GM18498 (cell line): ENCODE measurements around the gene BICC1.

Experiments
- ATAC-seq: cut with Tn5 transposase; IDR thresholded peaks from one replicate; pipeline ENCODE4 v1.9.1; 2021; ENCODE audit warnings: mild to moderate bottlenecking, moderate library complexity; ENCODE audit not compliant: unreplicated experiment

BICC1 gene, protein sequence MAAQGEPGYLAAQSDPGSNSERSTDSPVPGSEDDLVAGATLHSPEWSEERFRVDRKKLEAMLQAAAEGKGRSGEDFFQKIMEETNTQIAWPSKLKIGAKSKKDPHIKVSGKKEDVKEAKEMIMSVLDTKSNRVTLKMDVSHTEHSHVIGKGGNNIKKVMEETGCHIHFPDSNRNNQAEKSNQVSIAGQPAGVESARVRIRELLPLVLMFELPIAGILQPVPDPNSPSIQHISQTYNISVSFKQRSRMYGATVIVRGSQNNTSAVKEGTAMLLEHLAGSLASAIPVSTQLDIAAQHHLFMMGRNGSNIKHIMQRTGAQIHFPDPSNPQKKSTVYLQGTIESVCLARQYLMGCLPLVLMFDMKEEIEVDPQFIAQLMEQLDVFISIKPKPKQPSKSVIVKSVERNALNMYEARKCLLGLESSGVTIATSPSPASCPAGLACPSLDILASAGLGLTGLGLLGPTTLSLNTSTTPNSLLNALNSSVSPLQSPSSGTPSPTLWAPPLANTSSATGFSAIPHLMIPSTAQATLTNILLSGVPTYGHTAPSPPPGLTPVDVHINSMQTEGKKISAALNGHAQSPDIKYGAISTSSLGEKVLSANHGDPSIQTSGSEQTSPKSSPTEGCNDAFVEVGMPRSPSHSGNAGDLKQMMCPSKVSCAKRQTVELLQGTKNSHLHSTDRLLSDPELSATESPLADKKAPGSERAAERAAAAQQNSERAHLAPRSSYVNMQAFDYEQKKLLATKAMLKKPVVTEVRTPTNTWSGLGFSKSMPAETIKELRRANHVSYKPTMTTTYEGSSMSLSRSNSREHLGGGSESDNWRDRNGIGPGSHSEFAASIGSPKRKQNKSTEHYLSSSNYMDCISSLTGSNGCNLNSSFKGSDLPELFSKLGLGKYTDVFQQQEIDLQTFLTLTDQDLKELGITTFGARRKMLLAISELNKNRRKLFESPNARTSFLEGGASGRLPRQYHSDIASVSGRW

DNA sequence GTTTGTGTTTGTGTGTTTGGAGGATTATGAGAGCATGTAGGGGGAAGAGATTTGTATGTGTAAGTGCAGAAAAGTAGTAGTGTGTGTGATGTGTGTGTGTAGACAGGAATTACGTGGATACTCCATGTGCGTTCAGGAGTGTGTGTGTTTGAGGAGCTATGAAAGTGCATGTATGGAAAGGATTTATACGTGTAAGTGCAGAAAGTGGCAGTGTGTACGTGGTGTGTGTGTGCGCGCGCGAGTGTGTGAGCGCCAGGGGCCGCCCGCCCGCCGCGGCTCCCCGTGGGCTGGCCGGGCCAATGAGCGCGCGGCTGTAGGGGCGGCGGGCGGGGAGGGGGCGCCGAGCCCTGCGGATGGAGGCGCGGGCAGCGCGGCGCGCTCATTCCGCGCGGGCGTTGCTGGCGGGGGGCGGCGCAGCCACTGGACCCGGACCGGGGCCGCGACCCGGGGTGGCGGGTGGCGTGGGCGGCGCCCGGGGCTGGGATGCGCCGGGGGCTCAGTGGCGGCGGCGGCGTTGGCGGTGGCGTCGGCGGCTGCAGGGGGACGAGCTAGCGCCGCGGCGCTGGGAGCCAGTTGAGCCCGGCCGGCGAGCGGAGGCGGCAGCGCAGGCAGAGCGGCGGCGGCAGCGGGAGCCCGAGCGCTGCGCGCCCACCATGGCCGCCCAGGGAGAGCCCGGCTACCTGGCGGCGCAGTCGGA lies at the start of gene BICC1:
Gene BICC1 (plus strand): TSS at position 382 of the 697 bp plus-strand sequence. CDS start 272 bp downstream, at position 654.
- ATAC-seq: peak; percentile 55

DNA sequence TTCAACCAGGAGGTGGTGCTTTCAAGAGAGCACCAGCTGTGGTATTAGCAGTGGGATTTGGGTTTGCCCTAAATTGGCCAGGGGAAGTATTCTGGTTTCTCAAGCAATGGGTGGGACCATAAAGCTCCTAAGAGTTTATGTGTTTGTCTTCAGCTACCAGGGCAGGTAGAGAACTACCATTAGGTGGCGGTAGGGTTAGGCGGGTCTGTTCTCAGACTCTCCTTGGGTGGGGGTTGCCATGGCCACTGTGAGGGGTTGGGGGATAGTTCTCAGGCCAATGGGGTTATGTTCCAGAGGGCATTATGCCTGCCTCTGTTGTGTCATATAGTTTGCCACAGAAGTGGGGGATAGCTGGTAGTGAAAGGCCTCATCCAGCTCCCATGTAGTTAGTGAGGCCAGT lies 47.7 kb upstream of the BICC1 start:
- ATAC-seq: no peak

DNA sequence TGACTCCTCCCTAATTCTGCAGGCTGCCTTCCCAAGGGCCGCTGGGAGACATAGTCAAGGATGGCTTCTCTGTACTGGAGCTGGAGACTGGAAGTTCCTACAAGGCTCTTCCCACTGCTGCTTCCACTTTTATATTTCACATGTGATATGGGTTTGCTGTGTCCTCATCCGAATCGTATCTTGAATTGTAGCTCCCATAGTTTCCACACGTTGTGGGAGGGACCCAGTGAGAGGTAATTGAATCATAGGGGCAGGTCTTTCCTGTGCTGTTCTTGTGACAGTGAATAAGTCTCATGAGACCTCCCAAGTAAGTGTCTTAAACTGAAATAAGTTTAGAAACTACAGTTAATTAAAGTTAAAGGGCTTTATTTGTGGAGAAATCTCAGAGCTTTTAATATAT lies 47.0 kb upstream of the BICC1 start:
- no peak for ATAC-seq

DNA sequence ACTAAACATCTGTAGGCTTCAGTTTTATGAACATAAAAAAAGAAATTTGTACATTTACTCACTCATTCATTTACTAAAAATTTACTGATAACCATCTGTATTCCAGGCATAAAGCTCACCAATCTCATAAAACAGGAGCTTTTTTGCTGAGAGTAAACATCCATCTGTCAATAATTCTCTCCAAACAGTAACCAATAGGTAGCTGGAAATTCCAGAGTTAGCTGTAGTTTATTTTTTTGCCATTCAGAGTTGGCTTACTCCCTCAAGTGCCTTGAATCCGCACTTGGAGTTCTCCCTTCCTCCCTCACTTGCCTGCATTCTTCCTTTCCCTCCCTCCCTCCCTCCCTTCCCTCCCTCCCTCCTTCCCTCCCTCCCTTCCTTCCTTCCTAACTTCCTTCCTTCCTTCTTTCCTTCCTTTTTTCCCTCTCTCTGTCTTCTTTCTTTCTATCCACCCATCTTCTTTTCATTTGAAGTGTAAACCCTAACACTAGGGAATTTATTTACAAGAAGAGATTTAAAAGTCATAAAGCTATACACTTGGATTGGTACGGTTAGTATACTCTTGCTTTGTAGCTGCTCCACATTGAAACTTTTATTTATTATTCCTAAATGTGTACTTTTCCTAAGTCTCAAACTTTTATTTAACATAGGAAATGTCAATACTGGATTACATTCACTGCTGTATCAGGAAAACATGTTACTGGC lies 44.6 kb upstream of the BICC1 start:
- no peak for ATAC-seq

DNA sequence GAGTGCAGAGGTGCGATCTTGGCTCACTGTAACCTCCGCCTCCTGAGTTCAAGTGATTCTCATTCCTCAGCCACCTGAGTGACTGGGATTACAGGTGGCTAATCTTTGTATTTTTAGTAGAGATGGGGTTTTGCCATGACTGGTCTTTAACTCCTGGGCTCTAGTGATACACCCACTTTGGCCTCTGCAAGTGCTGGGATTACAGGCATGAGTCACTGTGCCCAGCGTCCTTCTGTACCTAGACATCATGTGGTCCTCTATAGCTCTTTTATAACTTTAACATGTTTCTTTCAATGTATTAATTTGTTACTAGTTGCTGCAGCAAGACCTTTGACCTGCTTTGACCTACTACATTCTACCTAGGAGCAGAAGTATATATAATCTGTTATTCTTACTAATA lies 38.7 kb upstream of the BICC1 start:
- ATAC-seq: no peak

DNA sequence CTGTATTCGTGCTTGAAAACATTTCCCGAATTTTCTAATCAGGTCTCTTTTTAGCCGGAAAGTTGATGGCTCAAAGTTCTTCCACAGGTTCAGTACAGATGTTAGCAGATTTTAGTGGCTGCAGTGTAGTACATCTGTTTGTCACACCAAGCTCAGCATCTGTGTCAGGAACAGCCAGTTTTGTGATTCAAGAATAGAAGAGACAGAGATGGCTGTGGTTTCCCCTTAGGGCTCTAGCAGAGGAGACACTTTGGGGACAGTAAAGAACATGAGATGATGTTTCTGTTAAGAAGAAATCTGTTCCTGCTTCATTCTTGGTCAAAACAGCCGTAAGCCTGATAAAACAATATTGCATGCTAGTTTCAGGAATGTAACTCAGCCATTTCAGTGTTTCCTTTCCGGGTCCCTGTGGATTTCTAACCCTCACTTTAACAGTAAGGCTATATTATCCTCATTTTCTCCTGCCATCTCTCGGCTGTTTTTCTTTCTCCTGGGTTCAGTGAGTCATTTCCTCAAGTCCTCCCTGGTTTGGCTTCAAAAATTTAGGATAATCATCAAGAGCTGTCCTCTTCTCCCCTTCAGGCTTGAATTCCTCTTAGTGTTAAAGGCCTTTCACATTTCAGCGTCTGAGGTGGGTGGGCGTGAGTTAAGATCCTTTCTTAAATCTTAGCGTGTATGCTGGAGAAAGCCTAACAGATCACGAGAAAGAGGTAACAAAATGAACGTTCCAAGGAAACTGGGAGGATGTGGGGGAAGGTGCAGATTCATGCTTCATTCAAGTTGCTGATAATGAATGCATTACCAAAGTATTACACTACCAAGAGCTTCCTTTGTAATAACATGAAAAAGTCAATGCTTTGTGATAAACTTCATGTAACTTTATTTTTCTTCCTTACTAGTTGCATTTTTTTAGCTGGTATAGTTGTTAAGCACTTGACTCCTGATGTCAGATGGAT lies 37.1 kb upstream of the BICC1 start:
- ATAC-seq: no peak

DNA sequence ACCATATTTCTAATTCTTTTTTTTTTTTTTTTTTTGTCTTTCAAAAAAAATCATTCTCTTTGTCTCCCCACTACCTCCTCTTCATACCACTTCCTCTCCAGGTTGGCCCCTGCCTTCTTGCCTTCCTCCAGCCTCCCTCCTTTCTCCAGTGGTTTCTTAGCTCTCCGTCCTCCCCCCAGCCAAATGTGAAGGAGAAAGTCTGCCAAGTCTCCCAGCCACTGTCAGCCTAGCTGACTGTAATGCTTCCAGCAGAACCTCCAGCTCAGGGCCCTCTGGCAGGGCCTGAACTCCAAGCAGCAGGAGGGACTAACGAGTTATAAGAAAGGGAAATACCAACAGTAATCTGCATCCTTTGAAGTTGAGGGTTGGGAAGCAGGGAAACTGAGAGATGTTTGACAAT lies 35.5 kb upstream of the BICC1 start:
- ATAC-seq: no peak

DNA sequence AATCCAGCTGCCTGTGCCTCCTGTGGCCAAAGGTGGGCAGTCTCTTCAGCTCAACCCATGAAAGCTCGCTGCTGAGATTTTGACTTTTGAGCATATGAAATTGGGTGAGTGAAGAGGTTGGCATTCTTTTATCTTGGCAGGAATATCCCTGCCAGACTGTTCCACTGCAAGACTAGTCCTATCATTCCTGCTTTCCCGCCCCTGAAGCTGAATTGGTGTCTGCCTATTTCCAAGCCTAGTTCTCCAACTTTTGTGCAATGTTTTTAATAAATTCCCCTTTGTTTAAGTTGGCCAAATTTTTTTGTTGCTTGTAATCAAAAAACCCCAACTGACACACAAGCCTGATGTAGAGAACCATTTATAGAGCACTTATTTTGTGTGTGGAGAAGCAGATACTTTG lies 34.8 kb upstream of the BICC1 start:
- no peak for ATAC-seq

DNA sequence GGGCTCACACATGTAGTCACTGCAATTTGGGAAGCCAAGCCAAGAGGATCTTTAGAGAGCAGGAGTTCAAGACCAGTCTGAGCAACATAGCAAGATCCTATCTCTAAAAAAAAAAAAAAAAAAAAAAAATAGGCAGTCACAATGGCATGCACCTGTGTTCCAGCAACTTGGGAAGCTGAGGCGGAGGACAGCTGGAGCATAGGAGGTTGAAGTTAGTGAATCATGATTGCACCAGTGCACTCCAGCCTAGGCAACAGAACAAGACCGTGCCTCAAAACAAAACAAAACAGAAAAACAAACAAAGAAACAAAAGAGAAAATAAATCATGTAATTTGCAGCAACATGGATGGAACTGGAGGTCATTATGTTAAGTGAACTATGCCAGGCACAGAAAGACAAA lies 33.6 kb upstream of the BICC1 start:
- no peak for ATAC-seq

DNA sequence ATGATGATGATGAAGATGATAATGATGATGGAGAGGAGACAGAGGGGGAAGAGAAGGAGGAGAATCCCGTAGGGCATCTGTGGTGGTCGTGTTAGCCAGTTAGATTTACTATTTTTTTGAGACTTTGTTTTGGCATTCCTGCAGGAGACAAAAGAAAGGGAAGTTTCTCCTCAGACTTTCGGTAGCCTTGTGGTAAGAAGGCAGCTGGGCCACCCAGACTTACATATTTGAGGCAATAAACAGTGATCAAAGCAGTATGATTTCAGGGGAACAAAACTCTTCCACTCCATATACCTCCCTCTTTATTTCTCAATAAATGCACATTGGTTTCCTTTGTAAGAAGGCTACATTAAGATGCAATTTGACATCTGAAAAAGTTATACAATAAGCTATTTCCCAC lies 32.4 kb upstream of the BICC1 start:
- ATAC-seq: no peak

DNA sequence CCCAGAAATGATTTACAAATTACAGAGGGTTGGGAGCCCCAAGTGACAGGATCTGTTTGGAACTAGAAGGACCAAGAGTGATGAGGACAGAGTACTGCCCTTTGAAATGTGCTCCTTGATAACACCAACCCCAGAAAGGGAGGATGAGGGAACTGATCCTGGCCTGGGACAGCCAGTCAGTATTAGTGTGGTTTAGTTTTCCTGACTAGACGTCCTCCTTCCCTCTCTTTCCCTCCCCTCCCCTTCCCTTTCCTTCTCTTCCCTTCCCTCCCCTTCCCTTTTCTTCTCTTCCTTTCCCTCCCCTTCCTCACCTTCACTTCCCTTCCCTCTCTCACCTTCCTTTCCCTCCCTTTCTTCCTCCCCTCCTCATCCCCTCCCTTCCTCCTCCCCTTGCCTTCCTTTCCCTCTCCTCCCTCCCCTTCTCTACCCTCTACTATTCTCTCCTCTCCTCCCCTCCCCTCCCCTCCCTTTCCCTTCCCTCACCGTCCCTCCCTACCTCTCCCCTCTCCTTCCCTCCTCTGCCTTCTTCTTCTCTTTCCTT lies 31.0 kb upstream of the BICC1 start:
- no peak for ATAC-seq

DNA sequence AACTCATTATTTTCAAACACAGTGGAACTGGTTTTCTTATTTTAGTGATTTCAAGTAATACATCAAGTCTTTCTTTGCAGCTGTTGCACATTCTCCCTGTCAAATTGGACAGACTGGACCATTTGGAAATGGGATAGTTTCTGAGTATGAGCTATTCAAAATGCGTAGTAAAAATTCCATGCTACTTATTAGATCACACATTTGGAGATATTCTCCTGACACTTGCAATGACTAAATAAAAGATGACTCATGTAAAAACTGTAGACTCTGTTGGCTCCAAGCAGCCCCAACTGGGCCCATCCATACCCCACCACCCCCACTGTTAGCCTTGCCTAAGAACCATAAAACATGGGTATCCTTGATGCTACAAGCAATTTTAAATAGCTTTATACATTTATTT lies 25.9 kb upstream of the BICC1 start:
- ATAC-seq: no peak

DNA sequence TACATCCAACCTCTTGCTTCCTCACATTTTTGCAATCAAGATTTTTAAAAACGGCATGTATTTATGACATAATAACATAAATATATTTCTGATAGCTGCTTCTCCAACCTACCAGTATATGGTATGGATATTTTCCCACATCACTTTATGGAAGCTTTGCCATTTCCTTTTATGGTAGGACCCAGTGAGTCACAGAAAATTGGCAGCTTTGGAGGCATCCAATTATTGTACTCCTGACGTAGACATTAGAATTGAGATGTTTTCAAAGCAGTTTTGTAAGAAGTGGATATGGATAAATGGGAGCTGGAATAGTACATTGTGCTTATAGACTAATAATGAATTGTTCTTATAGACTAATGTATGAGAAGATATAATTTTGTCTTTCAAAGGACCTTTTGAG lies 23.8 kb upstream of the BICC1 start:
- ATAC-seq: no peak

DNA sequence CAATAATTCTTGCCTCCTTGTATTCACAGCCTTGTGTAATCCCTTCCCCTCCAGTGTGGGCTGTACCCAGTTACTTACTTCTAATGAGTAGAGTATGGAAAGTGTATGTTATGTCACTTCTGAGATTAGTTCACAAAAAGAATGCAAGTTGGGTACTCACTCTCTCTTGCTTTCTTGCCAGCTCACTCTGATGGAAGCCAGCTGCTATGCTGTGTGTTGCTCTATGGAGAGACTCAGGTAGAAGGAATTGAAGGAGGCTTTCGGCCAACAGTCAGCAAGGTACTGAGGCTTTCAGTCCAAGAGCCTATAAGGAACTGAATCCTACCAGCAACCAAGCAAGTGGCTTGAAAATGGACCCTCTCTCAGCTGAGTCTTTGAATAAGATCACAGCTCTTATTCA lies 9.7 kb upstream of the BICC1 start:
- ATAC-seq: no peak

DNA sequence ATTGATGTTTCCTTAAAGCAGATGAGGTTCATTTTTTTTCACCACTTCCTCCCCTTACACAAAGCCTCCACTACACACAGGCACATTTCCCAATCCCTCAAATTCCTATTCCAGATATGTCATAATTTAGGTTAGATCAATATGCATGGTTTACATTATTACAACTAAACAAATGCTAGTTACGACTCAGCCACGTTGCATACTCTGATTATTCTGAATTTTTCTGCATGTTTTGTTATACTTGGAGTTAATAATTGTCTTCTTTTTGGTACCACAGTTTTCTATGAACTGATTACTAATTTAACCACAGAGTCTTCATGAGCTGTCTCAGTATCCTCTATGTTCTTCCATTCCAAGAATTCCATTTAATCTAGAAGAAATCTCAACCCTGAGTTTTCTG lies 4.4 kb upstream of the BICC1 start:
- no peak for ATAC-seq

DNA sequence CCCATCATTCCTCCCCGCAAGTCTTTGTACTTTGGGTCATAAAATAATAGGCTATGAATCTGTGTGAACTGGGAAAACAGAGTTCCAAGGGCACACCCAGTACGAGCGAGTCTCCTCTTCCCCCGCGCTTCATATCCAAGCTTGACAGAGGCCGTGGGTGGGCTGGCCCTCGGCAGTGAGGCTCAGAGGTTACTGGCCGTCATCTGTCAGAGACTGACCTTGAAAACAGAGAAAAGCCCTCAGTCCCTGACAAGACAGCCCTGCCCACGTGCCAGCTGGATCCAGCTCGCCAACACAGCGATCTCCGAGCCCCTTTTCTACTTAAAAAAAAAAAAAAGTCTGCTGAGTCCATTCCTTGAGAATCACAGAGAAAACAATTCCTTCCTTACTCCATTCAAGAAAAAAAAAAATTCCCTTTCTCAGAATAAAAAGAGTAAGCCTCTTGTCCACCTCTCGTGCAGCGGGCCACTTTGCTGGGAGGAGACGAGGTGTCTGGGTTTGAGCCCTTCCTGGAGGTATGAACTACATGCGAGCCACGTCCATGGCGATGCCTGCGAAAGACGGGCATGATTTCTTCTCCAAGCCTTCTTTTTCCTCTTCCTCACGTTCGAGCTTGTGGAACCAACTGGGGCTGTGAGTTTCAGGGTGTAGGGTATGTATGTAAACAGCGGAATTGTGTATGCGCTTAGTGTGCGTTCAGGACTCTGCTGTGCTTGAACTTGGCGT lies 744 bp upstream of the BICC1 start:
- peak; percentile 21 for ATAC-seq

DNA sequence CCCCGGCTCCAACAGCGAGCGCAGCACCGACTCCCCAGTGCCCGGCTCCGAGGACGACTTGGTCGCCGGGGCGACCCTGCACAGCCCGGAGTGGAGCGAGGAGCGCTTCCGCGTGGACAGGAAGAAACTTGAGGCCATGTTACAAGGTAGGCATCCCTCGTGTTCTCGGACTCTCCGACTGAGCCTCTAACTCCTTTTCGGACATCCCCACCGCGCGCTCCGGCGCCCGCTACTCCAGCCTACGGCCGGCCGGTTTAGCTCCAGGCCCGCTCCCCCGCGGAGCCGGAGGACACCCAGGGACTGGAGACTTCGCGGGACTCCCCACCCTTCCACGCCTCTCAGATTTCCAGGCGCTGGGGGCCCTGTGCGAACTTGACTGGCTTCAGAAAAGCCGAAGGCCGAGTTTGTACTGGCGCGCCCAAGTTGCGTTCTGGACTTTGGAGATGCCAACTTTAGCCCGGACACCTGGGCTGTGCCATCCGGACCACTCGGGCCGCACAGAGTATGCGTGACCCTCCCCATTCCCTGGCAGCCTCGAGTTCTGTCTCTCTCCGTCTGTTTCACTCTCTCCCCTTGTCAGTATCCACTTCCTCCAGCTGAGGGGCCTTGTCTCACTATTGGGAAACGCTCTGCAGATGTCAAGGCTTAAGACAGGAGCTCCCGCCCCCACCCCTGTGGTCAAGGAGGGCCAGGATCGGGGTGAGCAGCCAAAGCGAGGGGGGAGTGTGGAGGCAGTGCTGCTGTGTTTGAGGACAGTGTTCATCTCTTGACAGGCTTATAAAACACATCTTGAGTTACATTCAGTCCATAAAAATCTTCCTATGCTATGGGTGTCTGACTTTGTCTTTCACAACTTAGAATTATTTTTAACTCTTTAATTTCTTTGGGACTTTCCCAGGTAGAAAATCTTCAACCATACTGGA lies 777 bp downstream of the BICC1 start:
- peak; percentile 37 for ATAC-seq
